NCI-H146 (cell line): ENCODE data around the gene ITPR1.

ENCODE experiments used
- DNase-seq: peaks from one replicate; lab custom pipeline; 2025; lab: John Stamatoyannopoulos, UW

ITPR1 gene

GRCh38 chr3:4686619-4687018 lies 193.5 kb downstream of the ITPR1 start:
- no peak for DNase-seq

DNA sequence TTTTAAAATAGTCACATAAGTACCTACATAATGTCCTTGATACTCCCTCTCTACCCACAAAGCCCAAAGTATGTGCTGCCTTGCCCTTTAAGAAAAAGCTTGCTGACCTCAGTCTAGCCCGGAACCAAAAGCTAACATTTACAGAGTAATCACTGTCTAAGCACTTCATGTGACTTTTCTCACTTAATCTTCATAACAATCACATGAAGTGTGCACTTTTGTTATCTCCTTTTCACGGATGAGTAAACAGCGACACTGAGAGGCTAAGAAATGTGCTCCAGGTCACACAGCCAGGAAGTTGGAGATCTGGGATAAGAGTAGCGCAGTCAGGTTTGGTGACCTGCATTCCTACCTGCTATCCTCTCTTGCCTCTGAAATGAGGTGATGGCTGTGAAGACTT lies 194.0 kb downstream of the ITPR1 start:
- no peak for DNase-seq

GRCh38 chr3:4687596-4687995 lies 194.4 kb downstream of the ITPR1 start:
- no peak for DNase-seq

DNA sequence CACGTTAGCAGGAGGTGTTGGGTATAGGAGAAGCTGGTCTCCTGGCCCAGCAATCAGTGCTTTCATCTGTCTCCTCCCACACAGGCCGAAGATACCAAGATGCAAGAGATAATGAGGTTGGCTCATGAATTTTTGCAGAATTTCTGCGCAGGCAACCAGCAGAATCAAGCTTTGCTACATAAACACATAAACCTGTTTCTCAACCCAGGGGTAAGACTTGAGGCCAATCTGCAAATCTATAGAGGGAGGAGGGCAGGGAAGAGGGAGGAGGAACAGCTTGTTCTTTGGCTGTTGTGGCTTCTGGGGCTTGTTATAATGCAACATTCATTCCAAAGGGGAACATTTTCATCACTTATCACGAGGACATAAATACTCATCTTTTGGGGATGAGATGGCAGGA lies 195.3 kb downstream of the ITPR1 start:
- DNase-seq = no peak

DNA sequence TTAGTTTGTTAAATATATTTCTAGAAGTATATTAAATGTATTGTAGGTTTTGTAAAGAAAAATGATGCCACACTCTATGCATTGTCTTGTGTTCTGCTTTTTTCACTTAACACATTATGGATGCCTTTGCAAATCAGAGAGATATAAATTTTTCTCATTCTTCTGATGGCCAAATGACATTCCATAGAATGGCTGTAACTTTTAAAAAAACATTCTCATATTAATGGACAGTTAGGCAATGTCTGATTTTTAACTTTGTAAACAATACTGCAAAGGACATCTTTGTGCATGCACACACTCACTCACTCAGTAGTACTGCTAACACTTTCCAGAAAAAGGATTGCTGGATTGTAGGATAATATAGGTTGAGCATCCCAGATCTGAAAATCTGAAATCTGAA lies 195.9 kb downstream of the ITPR1 start:
- DNase-seq = no peak

DNA sequence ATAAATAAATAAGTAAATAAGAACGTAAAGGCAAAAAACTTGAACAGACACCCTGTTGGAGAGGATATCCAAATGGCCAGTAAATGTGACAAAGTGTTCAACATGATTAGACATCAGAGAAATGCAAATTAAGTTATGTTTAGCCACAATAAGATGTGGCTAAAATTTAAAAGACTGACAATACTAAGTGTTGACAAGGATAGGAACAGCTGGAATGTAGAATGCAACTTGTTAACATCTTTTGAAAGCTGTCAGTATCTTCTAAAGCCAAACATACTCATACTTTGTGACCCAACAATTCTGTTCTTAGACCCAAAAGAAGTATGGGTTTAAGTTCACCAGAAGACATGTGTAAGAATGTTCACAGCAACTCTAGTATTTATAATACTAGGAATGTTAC lies 197.1 kb downstream of the ITPR1 start:
- no peak for DNase-seq

DNA sequence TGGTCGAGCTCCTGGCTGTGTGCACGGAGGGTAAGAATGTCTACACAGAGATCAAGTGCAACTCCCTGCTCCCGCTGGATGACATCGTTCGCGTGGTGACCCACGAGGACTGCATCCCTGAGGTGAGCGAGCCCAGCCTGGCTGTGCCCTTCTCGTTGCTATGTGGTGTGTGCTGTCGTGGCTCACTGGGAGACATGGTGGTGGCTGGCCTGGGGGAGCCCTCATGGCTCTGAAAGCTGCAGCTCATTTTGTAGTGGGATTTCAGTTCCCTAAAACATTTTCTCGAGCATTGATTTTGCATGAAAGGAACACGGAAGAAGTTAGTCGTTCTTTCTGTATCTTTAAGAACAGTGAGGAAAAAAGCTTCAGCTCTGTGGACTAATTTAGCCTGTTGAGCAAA lies 200.5 kb downstream of the ITPR1 start:
- no peak for DNase-seq

- no peak for DNase-seq
These were observed 202.7 kb downstream of the ITPR1 start for GRCh38 chr3:4695846-4696245.

GRCh38 chr3:4696266-4696665 lies 203.1 kb downstream of the ITPR1 start:
- DNase-seq = no peak

DNA sequence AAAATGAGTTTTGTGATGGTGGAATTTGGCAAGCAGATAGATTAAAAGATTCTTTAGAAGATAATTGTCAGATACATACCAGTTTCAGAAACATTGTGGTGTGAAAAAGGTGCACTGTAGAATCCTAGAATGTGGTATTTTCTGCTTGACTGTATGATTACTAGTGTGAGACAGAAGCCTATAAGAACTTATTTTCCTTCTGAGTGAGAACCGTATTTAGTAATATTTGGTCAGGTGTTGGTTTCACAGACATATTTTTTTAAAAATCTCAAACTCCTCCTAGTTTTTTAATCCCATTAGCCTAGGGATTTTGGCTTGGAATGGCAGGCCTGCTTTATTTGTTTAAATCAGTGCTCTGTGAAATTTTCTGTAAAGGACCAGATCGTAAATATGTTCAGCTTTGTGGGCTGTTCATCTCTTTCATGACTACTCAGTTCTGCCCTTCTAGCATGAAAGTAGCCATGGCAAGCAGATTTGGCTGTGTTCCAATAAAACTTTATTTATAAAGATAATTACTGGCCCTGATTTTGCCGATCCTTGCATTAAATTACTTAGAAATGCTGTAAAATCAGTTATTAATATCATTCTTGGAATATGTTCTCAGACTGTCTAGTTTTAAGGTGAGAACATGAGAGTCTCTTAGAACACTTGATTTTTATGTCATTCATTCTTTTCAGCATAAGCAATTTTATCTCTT lies 205.1 kb downstream of the ITPR1 start:
- no peak for DNase-seq

- DNase-seq = no peak
These were observed 209.9 kb downstream of the ITPR1 start for GRCh38 chr3:4703054-4703480.

DNA sequence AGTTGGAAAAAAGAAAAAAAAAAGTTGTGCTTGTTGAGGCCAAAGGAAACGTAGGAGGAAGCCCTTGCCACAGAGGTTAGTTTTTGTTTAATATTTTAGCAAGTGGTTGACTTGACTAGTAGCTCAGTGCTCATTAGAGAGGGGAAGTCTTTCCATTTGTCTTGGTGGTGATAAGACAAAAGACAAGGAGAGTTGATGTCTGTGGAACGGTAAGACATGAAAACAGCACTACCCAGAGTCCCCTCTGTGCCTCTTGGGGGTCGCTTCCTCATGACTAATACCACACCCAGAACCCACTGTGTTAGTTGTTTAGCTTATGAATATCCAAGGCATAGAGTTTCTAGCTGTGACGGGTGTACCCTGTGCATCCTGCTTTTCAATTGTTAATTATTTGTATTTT lies 211.4 kb downstream of the ITPR1 start:
- no peak for DNase-seq

DNA sequence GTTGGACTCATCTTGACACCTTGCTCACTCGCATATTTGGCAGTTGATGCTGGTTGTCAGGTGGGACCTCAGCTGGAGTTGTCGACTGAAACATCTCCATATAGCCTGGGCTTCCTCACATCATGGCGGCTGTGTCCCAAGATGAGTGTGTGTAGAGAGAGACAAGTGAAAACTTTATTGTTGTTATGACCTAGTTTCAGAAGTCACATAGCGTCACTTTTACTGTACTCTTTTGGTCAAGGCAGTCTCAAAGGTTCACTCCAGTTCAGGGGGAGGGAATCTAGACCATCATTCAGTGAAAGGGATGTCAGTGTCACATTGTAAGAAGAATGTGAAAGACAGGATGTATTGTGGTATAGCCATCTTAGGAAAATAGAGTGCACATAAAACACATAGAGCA lies 214.2 kb downstream of the ITPR1 start:
- no peak for DNase-seq

DNA sequence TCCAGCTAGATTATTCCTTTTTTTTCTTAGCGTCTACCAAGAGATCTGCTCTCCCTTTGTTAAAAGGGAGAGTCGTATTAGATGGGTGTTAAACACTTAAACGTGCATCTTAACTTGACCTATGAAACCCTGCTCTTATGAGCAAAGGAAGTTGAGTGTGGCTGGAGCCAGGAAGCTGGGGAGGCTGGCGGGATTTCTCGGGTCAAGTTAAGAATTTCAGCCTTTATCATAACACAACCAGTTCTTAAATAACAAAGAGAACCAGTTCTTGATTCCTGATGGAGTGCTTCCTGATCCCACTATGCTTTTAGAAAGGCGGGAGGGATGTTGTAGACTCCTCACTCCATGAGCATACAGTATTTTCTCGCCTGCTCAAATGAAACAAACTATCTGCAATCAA lies 215.1 kb downstream of the ITPR1 start:
- no peak for DNase-seq

DNA sequence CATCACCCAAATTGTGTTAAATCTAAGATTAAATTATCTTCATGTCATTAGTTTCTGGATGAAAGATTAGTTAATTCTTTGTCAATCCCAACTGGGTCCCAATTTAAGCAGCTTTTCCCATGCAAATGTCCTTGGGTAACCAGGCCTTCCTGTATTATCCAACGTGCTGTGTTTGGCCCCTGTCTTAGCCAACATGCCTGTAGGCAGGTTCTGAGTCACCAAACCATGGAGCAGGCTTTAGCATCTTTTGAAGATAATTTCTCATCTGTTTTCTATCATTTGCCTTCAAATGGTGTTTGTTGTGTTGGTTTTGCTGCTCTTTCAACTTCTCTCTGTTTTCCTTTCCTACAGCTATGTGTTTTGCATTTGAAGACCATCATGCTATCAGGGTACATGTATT lies 216.2 kb downstream of the ITPR1 start:
- no peak for DNase-seq

DNA sequence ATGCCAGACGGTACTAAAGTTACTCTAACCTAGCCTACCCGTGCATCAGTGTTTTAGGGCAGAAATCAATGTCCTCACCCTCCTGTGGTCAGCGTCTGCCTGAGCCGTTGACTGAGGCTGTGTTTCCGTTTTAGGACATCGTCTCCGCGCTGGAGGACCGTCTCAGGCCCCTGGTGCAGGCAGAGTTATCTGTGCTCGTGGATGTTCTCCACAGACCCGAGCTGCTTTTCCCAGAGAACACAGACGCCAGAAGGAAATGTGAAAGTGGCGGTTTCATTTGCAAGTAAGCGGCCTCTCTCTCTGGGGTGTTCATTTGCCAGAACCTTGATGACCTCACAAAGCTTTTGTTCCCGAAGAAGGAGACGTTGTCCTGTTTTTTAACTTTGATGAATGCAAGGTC lies 217.0 kb downstream of the ITPR1 start:
- DNase-seq = no peak

DNA sequence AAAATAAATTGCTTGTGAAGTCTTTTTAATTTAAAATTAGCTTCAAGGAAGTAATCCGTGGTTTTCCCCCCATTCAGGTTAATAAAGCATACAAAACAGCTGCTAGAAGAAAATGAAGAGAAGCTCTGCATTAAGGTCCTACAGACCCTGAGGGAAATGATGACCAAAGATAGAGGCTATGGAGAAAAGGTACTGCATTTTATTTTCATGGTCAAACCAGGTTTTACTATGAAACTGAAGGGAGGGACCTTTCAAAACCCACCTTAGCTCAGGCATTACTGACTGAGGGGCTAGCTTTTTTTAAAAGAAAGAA lies 218.5 kb downstream of the ITPR1 start:
- DNase-seq = no peak

- no peak for DNase-seq
These were observed 219.0 kb downstream of the ITPR1 start for GRCh38 chr3:4712109-4712508.

DNA sequence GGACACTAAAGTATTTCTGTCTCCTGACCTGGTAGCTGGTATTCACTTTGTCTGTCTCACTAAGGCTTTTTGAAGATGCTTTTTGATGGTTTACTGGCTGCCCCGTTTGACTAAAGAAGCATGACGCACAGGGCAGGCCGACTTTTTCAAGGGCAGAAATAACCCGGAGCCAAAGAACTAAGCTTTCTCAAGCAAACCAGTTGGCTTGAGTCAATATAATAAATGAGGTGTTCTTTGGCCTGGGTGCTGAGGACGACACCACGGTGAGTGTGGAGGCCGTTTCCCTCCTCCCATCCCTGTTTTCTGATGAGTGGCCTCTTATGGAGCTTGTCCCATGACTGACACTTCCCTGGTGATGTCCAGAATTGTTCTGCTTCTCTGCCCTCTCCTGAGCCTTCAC lies 220.9 kb downstream of the ITPR1 start:
- no peak for DNase-seq

DNA sequence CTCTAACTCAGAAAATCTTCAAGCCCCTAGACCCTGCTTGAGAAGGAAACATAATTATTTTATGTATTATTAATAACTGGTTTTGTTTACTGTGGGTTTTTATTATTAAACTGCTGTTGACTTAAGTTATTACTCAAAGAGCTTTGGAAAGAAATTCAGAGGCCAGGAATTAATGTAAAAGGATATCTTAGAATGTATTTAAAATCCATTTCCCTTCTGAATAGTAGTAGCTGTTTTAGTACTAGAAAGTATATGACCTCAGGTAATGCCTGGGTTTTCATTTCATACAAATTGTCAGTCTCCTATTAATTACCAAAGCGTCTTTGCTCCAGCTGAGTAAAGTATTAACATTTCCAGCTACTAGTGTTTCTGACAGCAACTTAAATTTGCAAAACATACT lies 223.1 kb downstream of the ITPR1 start:
- DNase-seq = no peak

DNA sequence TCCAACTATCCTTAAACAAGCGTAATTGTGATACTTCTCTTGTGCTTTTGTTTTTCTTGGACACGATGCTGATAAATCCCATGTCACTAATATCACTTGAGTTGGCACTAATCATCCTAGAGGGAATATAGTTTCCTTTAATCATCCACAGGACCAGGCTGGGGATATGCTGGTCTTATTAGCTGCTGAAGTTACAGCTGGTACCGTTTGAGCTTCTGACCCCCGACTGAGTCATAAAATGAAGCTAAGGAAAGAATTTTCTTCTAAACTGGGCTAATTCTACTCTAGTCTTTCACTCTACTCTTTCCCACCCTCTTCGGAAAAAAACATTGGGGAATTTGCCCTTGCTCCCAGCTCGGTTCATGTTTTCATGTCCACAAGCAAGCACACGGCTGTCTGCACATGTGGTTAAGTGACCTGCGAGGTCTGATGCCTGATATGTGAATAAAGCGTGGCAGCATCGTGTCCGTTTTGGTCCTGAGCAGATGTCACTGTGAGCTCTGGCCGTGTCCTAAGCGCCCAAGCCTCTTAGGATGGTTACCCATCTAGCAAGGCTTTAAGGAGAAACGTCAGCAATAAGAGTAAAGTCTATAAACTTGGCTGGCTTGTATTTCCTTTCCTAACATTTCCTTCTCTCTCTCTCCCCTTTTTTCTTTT lies 223.7 kb downstream of the ITPR1 start:
- no peak for DNase-seq

GRCh38 chr3:4717363-4717740 lies 224.2 kb downstream of the ITPR1 start:
- no peak for DNase-seq

DNA sequence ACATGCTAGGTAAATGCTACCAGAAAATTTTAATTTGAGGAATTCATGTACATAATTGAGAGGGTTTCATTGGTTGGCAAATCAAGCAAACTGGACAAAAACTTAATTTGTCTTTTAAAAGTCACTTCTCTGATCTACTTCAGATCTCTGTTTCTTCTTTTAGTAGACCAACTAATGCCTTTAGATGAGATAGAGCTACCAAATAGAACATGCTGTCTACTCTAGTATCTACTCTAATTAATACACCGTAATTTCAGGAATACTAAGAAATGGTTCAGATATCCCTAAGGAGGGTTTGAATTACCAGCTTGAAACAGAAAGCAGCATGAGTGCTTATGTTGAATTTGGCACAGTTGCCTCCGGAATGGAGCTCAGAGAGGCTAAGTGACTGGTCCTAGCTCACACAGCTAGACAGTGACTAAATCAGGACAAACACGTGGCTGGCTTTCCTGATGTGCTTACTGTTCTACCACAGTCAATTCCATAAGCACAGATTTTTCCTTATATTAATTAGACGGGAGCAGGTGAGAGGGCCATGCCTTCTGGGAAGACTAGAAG lies 225.1 kb downstream of the ITPR1 start:
- no peak for DNase-seq

DNA sequence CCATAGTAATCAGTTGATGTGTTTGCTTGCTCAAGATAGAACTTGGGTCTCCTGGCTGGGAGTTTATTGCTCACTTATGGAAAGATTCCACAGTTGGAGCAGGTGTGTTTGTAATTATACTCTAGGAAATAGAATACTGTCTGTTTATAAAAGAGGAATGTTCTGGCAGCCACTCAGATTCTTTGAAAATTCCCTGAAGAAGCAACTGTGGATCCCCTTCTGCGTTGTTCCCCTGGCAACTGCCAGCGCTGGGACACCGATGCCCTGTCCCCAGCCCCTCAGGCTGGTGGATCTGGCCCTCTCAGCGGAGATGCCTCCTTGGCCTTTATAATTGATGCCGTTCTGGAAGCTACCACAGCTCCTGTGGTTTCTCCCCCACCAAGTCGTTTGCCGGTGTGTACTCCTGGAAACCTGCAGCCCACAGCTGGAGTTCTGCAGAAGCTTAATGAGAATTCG lies 225.9 kb downstream of the ITPR1 start:
- no peak for DNase-seq
